GM06990 (cell line): ENCODE measurements around the gene COL25A1.

Experiments
- DNase-seq: peaks from one replicate; pipeline ENCODE4 v3.0.0-alpha.2; 2011; ENCODE audit not compliant: insufficient read length; ENCODE audit errors: extremely low read depth
- H3K27me3 ChIP-seq: replicated peaks from 2 replicates; pipeline ENCODE4 v1.6.0; 2011; ENCODE audit warnings: low read length; ENCODE audit not compliant: control insufficient read depth, insufficient read depth
- H3K36me3 ChIP-seq: 2 replicates; pipeline ENCODE4 v1.5.1; 2011; ENCODE audit warnings: low read length; ENCODE audit not compliant: control insufficient read depth, insufficient read depth
- H3K4me3 ChIP-seq: replicated peaks from 2 replicates; pipeline ENCODE4 v1.5.1; 2011; ENCODE audit warnings: low read depth, mild to moderate bottlenecking, control low read depth, low read length
- TF ChIP-seq, protein P1 (sequence below): IDR thresholded peaks from 2 replicates; pipeline ENCODE4 v1.5.1; 2011; ENCODE audit warnings: low read length, control low read depth, mild to moderate bottlenecking, inconsistent platforms; ENCODE audit not compliant: insufficient read depth, poor library complexity, severe bottlenecking

The COL25A1 gene

DNA sequence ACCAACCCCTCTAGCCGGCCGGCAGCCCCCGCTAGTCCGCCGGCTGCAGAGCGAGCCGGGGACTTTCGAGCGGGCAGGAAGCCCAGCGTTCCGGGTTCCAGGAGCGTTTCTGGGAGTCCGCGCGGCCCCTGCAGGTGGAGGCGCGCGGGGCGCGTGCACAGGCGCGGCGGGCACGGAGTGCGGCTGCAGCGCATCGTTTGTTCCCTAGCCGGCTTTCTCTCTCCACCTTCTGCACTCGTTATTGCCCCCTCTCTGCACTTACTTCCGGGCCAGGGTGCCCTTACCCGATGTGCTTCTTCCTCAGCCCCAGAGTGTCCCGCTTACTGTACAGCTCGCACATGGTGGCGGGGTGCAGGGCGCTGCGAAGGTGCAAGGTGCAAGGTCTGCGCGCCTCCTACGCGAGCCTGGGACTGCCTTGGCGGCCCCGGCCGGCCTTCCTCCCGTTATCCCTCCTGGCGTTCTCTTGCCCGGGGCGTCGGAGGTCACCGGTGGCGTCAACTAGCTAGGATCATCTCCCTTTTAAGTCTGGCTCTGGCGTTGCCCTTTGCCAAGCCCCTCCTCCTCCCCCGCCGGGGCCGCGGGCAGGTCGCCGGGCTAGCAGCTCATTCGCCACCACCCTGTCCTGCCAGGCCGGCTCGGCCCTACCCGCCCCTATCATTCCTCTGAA lies 539.8 kb downstream of the COL25A1 start, which contains the start of gene ETNPPL:
ETNPPL (minus strand) TSS at position 495 of the 667 bp plus-strand sequence; CDS start at position 340, 155 bp downstream.
- TF ChIP-seq, protein P1, sequence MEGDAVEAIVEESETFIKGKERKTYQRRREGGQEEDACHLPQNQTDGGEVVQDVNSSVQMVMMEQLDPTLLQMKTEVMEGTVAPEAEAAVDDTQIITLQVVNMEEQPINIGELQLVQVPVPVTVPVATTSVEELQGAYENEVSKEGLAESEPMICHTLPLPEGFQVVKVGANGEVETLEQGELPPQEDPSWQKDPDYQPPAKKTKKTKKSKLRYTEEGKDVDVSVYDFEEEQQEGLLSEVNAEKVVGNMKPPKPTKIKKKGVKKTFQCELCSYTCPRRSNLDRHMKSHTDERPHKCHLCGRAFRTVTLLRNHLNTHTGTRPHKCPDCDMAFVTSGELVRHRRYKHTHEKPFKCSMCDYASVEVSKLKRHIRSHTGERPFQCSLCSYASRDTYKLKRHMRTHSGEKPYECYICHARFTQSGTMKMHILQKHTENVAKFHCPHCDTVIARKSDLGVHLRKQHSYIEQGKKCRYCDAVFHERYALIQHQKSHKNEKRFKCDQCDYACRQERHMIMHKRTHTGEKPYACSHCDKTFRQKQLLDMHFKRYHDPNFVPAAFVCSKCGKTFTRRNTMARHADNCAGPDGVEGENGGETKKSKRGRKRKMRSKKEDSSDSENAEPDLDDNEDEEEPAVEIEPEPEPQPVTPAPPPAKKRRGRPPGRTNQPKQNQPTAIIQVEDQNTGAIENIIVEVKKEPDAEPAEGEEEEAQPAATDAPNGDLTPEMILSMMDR = no peak
- peak; percentile 15 for DNase-seq
- H3K27me3 ChIP-seq = peaks cover 2% of the 10 kb centered on the region; the same call in 1 of the 2 replicates
- no peaks in the 10 kb centered on the region for H3K36me3 ChIP-seq
- H3K4me3 ChIP-seq = peak within 1 kb of the TSS; percentile 4; the same call in 1 of the 2 replicates
